Astrocyte (in vitro differentiated cells and primary cell): ENCODE measurements around the gene PKP3.
"Not testable (repeated sequence)": the region's sequence is repeated elsewhere in the genome, so short reads cannot be mapped to it uniquely, and the experiment has no call there.

ENCODE experiments used
- CTCF ChIP-seq: IDR thresholded peaks from 2 replicates; pipeline ENCODE4 v1.5.1; 2011; ENCODE audit warnings: low read depth, mild to moderate bottlenecking, inconsistent platforms, low read length, moderate library complexity; ENCODE audit not compliant: insufficient read depth
- EZH2 ChIP-seq: IDR thresholded peaks from 2 replicates; pipeline ENCODE4 v1.6.1; 2012; ENCODE audit warnings: mild to moderate bottlenecking, low read length, inconsistent platforms; ENCODE audit not compliant: insufficient read depth

- TF ChIP-seq EZH2, CTCF: not testable (repeated sequence)
Measured at GRCh38 chr11:424766-425165, 30.8 kb downstream of the PKP3 start.
